HL-60 (cell line): ENCODE data around the gene NAPSA.
"Not testable (repeated sequence)": the region's sequence is repeated elsewhere in the genome, so short reads cannot be mapped to it uniquely, and the experiment has no call there.

ENCODE experiments used
- DNase-seq, 2 experiments: peaks; one replicate each; pipeline ENCODE4 v3.0.0-alpha.2; 2010 to 2020; ENCODE audit warnings: low read depth in 1 of 2, low spot score in 1 of 2
- H3K27ac ChIP-seq: fragments of 250-450 bp; sonication (Bioruptor Pico); replicated peaks from 2 replicates; pipeline ENCODE4 v1.5.1; 2020; ENCODE audit warnings: mild to moderate bottlenecking, moderate library complexity
- H3K27me3 ChIP-seq: fragments of 250-450 bp; sonication (Bioruptor Pico); 2 replicates; pipeline ENCODE4 v1.5.1; 2021; ENCODE audit warnings: mild to moderate bottlenecking, moderate library complexity; ENCODE audit not compliant: insufficient read depth, poor library complexity, severe bottlenecking
- H3K4me3 ChIP-seq: replicated peaks from 2 replicates; pipeline ENCODE4 v1.5.1; 2011; ENCODE audit warnings: mild to moderate bottlenecking, control low read depth, low read length; ENCODE audit not compliant: insufficient read depth
- GABPA ChIP-seq: IDR thresholded peaks from 2 replicates; pipeline ENCODE4 v1.6.1; 2012; ENCODE audit warnings: low read depth
- POLR2AphosphoS5 ChIP-seq: IDR thresholded peaks from 2 replicates; pipeline ENCODE4 v1.6.1; 2012; ENCODE audit warnings: low read depth
- REST ChIP-seq: IDR thresholded peaks from 2 replicates; pipeline ENCODE4 v1.6.1; 2012; ENCODE audit warnings: low read depth; ENCODE audit not compliant: insufficient replicate concordance
- SPI1 ChIP-seq: IDR thresholded peaks from 2 replicates; pipeline ENCODE4 v1.6.1; 2012; ENCODE audit warnings: low read depth, mild to moderate bottlenecking, borderline replicate concordance
- TF ChIP-seq, protein P1 (sequence below): IDR thresholded peaks from one replicate; pipeline ENCODE4 v1.5.1; 2011; ENCODE audit warnings: low read length, control low read depth, inconsistent platforms; ENCODE audit not compliant: insufficient read depth

Gene NAPSA

GRCh38 chr19:50394017-50394416 is 28.6 kb upstream of the NAPSA start:
- Histone ChIP-seq H3K27me3 (no peaks in the 10 kb centered on the region), H3K4me3 (no peak overlapping the region), H3K27ac (no peak overlapping the region)
- TF ChIP-seq, protein P1, sequence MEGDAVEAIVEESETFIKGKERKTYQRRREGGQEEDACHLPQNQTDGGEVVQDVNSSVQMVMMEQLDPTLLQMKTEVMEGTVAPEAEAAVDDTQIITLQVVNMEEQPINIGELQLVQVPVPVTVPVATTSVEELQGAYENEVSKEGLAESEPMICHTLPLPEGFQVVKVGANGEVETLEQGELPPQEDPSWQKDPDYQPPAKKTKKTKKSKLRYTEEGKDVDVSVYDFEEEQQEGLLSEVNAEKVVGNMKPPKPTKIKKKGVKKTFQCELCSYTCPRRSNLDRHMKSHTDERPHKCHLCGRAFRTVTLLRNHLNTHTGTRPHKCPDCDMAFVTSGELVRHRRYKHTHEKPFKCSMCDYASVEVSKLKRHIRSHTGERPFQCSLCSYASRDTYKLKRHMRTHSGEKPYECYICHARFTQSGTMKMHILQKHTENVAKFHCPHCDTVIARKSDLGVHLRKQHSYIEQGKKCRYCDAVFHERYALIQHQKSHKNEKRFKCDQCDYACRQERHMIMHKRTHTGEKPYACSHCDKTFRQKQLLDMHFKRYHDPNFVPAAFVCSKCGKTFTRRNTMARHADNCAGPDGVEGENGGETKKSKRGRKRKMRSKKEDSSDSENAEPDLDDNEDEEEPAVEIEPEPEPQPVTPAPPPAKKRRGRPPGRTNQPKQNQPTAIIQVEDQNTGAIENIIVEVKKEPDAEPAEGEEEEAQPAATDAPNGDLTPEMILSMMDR: no peak
- TF ChIP-seq GABPA (no peak), POLR2AphosphoS5 (no peak), SPI1 (no peak), REST (no peak)
- no peak for DNase-seq

DNA sequence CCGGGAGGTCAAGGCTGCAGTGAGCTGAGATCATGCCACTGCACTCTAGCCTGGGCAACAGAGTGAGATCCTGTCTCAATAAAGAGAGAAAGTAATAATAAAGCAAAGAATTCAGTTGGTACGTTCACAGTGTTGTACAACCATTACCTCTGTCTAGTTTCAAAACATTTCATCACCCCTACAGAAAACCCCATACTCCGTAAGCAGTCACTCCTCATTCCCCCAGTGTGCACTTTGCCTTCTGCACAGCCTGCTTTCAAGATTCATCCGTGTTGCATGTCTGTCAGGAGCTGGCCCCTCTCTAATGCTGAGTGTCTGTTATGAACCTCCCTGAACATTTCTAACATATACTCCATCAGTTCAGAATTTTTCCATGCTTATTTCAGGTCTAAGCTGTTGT is 28.1 kb upstream of the NAPSA start:
- Histone ChIP-seq H3K4me3 (no peak overlapping the region), H3K27ac (no peak overlapping the region), H3K27me3 (no peaks in the 10 kb centered on the region)
- no peak for DNase-seq
- TF ChIP-seq GABPA (no peak), POLR2AphosphoS5 (no peak), REST (no peak), SPI1 (no peak)
- TF ChIP-seq, protein P1: no peak

DNA sequence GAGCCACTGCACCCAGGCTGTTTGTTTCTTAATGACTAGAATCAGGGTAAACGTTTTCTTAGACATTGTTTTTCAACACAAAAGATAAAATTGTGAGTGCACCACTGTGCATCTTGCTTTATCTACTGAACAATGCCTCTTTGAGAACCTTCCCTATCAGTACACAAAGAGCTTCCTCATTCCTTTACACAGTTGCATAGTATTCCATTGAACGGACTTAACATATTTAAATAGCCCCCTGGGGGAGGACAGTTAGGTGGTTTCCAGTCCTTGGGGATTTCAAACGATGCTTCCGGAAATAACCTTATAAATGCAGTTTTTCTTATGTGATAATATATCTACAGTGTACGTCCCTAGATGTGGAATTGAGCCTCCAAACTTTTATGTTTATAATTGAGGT is 27.3 kb upstream of the NAPSA start:
- no peak overlapping the region for H3K27ac ChIP-seq
- no peak overlapping the region for H3K4me3 ChIP-seq
- no peaks in the 10 kb centered on the region for H3K27me3 ChIP-seq
- no peak for TF ChIP-seq GABPA
- no peak for TF ChIP-seq REST
- TF ChIP-seq, protein P1: no peak
- no peak for TF ChIP-seq POLR2AphosphoS5
- no peak for TF ChIP-seq SPI1
- no peak for DNase-seq

GRCh38 chr19:50390952-50391351 is 25.5 kb upstream of the NAPSA start:
- H3K4me3 ChIP-seq, H3K27ac ChIP-seq, DNase-seq, H3K27me3 ChIP-seq: not testable (repeated sequence)

DNA sequence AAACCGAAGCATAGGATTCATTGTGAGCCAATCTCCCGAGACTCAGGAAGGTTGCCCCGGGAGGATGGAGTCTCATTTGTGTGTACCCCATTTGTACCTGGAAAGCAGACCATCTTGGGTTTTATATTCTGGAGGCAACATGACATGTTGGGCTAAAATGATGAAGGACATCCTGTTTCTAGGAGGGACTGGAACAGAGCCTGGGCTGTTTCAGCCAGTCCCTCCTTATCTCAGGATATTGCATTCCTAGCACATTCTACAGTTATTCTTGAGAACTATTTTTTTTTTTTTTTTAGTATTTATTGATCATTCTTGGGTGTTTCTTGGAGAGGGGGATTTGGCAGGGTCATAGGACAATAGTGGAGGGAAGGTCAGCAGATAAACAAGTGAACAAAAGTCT is 24.9 kb upstream of the NAPSA start:
- H3K27me3 ChIP-seq, H3K4me3 ChIP-seq, DNase-seq, H3K27ac ChIP-seq: not testable (repeated sequence)
